ENCODE data around the gene FXN. TPM values are rescaled to one million over a fixed set of nuclear protein-coding genes. Genes with fewer than 3 reads are reported as not detected.

The FXN gene
- total RNA-seq, 2 donors from 2014 or later, result 0.68 to 4.0 TPM

GRCh38 chr9:69081261-69081660, 45.7 kb downstream of the FXN start:
- no peaks in the 10 kb centered on the region for H3K36me3 ChIP-seq
- H3K27ac ChIP-seq, result no peak overlapping the region
- DNase-seq (ENCODE audit: low spot score) (no peak), ATAC-seq (ENCODE audit: insufficient number of reproducible peaks, low FRiP score, low read depth) (no peak)
- no peaks in the 10 kb centered on the region for H3K27me3 ChIP-seq (replicated peaks; ENCODE audit: insufficient read depth)
- H3K4me3 ChIP-seq, result no peak overlapping the region
- TF ChIP-seq CTCF (IDR thresholded peaks at IDR 0.05), result no peak
- H3K4me1 ChIP-seq (ENCODE audit: control insufficient read depth in 1 of 2, low read depth in 2 of 2), result peaks cover 24 to 39% of the 10 kb centered on the region in 2 donors
- no peaks in the 10 kb centered on the region for H3K9me3 ChIP-seq

GRCh38 chr9:69083321-69083720, 47.8 kb downstream of the FXN start:
- no peak overlapping the region for H3K4me3 ChIP-seq
- no peak for ATAC-seq (ENCODE audit: insufficient number of reproducible peaks, low FRiP score, low read depth)
- TF ChIP-seq CTCF (IDR thresholded peaks at IDR 0.05), result no peak

GRCh38 chr9:69085569-69086283, 50.2 kb downstream of the FXN start:
- no peak for TF ChIP-seq CTCF (IDR thresholded peaks at IDR 0.05)
- no peaks in the 10 kb centered on the region for H3K9me3 ChIP-seq
- no peak overlapping the region for H3K27ac ChIP-seq
- no peaks in the 10 kb centered on the region for H3K36me3 ChIP-seq
- DNase-seq (ENCODE audit: low spot score) (no peak), ATAC-seq (ENCODE audit: insufficient number of reproducible peaks, low FRiP score, low read depth) (no peak)
- no peak overlapping the region for H3K4me3 ChIP-seq
- H3K4me1 ChIP-seq (ENCODE audit: control insufficient read depth in 1 of 2, low read depth in 2 of 2), result peaks cover 6 to 7% of the 10 kb centered on the region in 2 donors
- H3K27me3 ChIP-seq (replicated peaks; ENCODE audit: insufficient read depth), result no peaks in the 10 kb centered on the region

More at GRCh38 chr9:69083321-69083720, 47.8 kb downstream of the FXN start:
- Histone ChIP-seq H3K9me3 (no peaks in the 10 kb centered on the region), H3K27me3 (replicated peaks; ENCODE audit: insufficient read depth) (no peaks in the 10 kb centered on the region), H3K27ac (no peak overlapping the region), H3K36me3 (no peaks in the 10 kb centered on the region), H3K4me1 (ENCODE audit: control insufficient read depth in 1 of 2, low read depth in 2 of 2) (peaks cover 11 to 19% of the 10 kb centered on the region in 2 donors)
- DNase-seq (ENCODE audit: low spot score), result no peak

GRCh38 chr9:69086312-69086711, 50.8 kb downstream of the FXN start:
- Histone ChIP-seq H3K4me3 (no peak overlapping the region), H3K27ac (no peak overlapping the region), H3K27me3 (replicated peaks; ENCODE audit: insufficient read depth) (no peaks in the 10 kb centered on the region), H3K9me3 (no peaks in the 10 kb centered on the region), H3K36me3 (no peaks in the 10 kb centered on the region), H3K4me1 (ENCODE audit: control insufficient read depth in 1 of 2, low read depth in 2 of 2) (peaks cover 6 to 7% of the 10 kb centered on the region in 2 donors)
- DNase-seq (ENCODE audit: low spot score), result no peak
- TF ChIP-seq CTCF (IDR thresholded peaks at IDR 0.05), result no peak
- ATAC-seq (ENCODE audit: insufficient number of reproducible peaks, low FRiP score, low read depth), result no peak

- Histone ChIP-seq H3K27ac (no peak overlapping the region), H3K27me3 (replicated peaks; ENCODE audit: insufficient read depth) (no peaks in the 10 kb centered on the region), H3K36me3 (no peaks in the 10 kb centered on the region), H3K9me3 (no peaks in the 10 kb centered on the region), H3K4me1 (ENCODE audit: control insufficient read depth in 1 of 2, low read depth in 2 of 2) (peaks cover 6 to 7% of the 10 kb centered on the region in 2 donors), H3K4me3 (no peak overlapping the region)
- DNase-seq (ENCODE audit: low spot score) (no peak), ATAC-seq (ENCODE audit: insufficient number of reproducible peaks, low FRiP score, low read depth) (no peak)
- TF ChIP-seq CTCF (IDR thresholded peaks at IDR 0.05), result no peak
Observed at GRCh38 chr9:69086769-69087168, 51.2 kb downstream of the FXN start.

Measured in thoracic aorta (tissue), 2 donors.